ENCODE results near the gene ACTN1. TPM values are rescaled to one million over a fixed set of nuclear protein-coding genes. Genes with fewer than 3 reads are reported as not detected.
A peak's percentile ranks its signal among the peaks of the same experiment; 100 is the strongest.

Gene ACTN1
- total and polyA plus RNA-seq, 5 experiments from 2014 or later, result 144 to 436 (median 333) TPM

GRCh38 chr14:68879841-68880575 is 99.1 kb downstream of the ACTN1 start:
- peak overlapping the region in 1 of 10 donors; percentile 36 for H3K4me3 Mint-ChIP-seq

GRCh38 chr14:68879321-68879781 is 99.8 kb downstream of the ACTN1 start:
- ATAC-seq (no peak), DNase-seq (no peak)
- Mint-ChIP-seq H3K4me3 (no peak overlapping the region), H3K4me1 (peaks cover 0 to 14% (median 4%) of the 10 kb centered on the region in 4 donors), H3K9me3 (no peaks in the 10 kb centered on the region), H3K27ac (no peak overlapping the region), H3K27me3 (no peaks in the 10 kb centered on the region), H3K36me3 (peaks cover 4 to 96% (median 53%) of the 10 kb centered on the region in 3 donors)
- POLR2A ChIA-PET, result no interaction called here

More at GRCh38 chr14:68879841-68880575, 99.1 kb downstream of the ACTN1 start:
- Mint-ChIP-seq H3K27me3 (no peaks in the 10 kb centered on the region), H3K36me3 (peaks cover 4 to 96% (median 48%) of the 10 kb centered on the region in 3 donors), H3K9me3 (no peaks in the 10 kb centered on the region), H3K4me1 (peaks cover 0 to 14% (median 4%) of the 10 kb centered on the region in 4 donors), H3K27ac (peak overlapping the region in 7 of 10 donors; percentile 24 to 89 (median 53))
- POLR2A ChIA-PET, result no interaction called here
- DNase-seq (no peak), ATAC-seq (no peak)

GRCh38 chr14:68878908-68879307 is 100.2 kb downstream of the ACTN1 start:
- no peak overlapping the region for H3K4me3 Mint-ChIP-seq
- peaks cover 8 to 96% (median 58%) of the 10 kb centered on the region in 3 donors for H3K36me3 Mint-ChIP-seq
- H3K27me3 Mint-ChIP-seq, result no peaks in the 10 kb centered on the region
- no peak for DNase-seq
- POLR2A ChIA-PET, result no interaction called here
- ATAC-seq, result no peak
- H3K27ac Mint-ChIP-seq, result peak overlapping the region in 3 of 10 donors; percentile 78 to 83 (median 78)
- H3K4me1 Mint-ChIP-seq, result peaks cover 0 to 14% (median 4%) of the 10 kb centered on the region in 4 donors
- no peaks in the 10 kb centered on the region for H3K9me3 Mint-ChIP-seq

- Mint-ChIP-seq H3K27ac (peak overlapping the region in 4 of 10 donors; percentile 63 to 84 (median 80)), H3K4me3 (no peak overlapping the region), H3K36me3 (peaks cover 16 to 97% (median 66%) of the 10 kb centered on the region in 3 donors), H3K27me3 (no peaks in the 10 kb centered on the region), H3K4me1 (peaks cover 0 to 14% (median 5%) of the 10 kb centered on the region in 4 donors), H3K9me3 (no peaks in the 10 kb centered on the region)
- POLR2A ChIA-PET, result no interaction called here
- ATAC-seq (no peak), DNase-seq (no peak)
Observed at GRCh38 chr14:68877993-68878575, 101.0 kb downstream of the ACTN1 start.

- peak overlapping the region in 4 of 10 donors; percentile 5 to 53 (median 29) for H3K27ac Mint-ChIP-seq
- no peak for ATAC-seq
- peaks cover 0 to 14% (median 7%) of the 10 kb centered on the region in 4 donors for H3K4me1 Mint-ChIP-seq
- no peaks in the 10 kb centered on the region for H3K9me3 Mint-ChIP-seq
- no peaks in the 10 kb centered on the region for H3K27me3 Mint-ChIP-seq
- no peak for DNase-seq
- POLR2A ChIA-PET, result no interaction called here
- H3K36me3 Mint-ChIP-seq, result peaks cover 25 to 97% (median 73%) of the 10 kb centered on the region in 3 donors
- H3K4me3 Mint-ChIP-seq, result no peak overlapping the region
Observed at GRCh38 chr14:68876976-68877375, 102.1 kb downstream of the ACTN1 start.

GRCh38 chr14:68874746-68875155 is 104.4 kb downstream of the ACTN1 start:
- peaks cover 25 to 90% (median 74%) of the 10 kb centered on the region in 3 donors for H3K36me3 Mint-ChIP-seq
- peaks cover 0 to 8% (median 5%) of the 10 kb centered on the region in 4 donors for H3K4me1 Mint-ChIP-seq
- no peaks in the 10 kb centered on the region for H3K27me3 Mint-ChIP-seq
- POLR2A ChIA-PET, result no interaction called here
- ATAC-seq, result no peak
- H3K4me3 Mint-ChIP-seq, result peak overlapping the region in 1 of 10 donors; percentile 56
- H3K27ac Mint-ChIP-seq, result peak overlapping the region in 2 of 10 donors; percentile 44 to 67
- H3K9me3 Mint-ChIP-seq, result no peaks in the 10 kb centered on the region
- DNase-seq, result no peak

- Mint-ChIP-seq H3K36me3 (peaks cover 22 to 78% (median 71%) of the 10 kb centered on the region in 3 donors), H3K9me3 (no peaks in the 10 kb centered on the region), H3K4me1 (peaks cover 0 to 7% (median 1%) of the 10 kb centered on the region in 4 donors), H3K27ac (peak overlapping the region in 2 of 10 donors; percentile 34 to 73), H3K27me3 (no peaks in the 10 kb centered on the region), H3K4me3 (no peak overlapping the region)
- ATAC-seq (no peak), DNase-seq (no peak)
- POLR2A ChIA-PET, result no interaction called here
Observed at GRCh38 chr14:68873376-68873775, 105.7 kb downstream of the ACTN1 start.

GRCh38 chr14:68871392-68871791 is 107.7 kb downstream of the ACTN1 start:
- Mint-ChIP-seq H3K4me3 (peak overlapping the region in 1 of 10 donors; percentile 36), H3K27ac (peak overlapping the region in 1 of 10 donors; percentile 40), H3K36me3 (peaks cover 21 to 59% (median 56%) of the 10 kb centered on the region in 3 donors), H3K9me3 (peaks cover 0 to 5% (median 0%) of the 10 kb centered on the region in 9 donors), H3K4me1 (peaks cover 0 to 6% (median 0%) of the 10 kb centered on the region in 4 donors), H3K27me3 (no peaks in the 10 kb centered on the region)
- POLR2A ChIA-PET, result no interaction called here
- DNase-seq (no peak), ATAC-seq (no peak)

GRCh38 chr14:68866991-68867533 is 112.0 kb downstream of the ACTN1 start:
- Mint-ChIP-seq H3K9me3 (peaks cover 0 to 20% (median 8%) of the 10 kb centered on the region in 9 donors), H3K27me3 (no peaks in the 10 kb centered on the region), H3K27ac (no peak overlapping the region), H3K4me3 (no peak overlapping the region), H3K36me3 (peaks cover 12 to 23% (median 20%) of the 10 kb centered on the region in 3 donors), H3K4me1 (peaks cover 0 to 3% (median 0%) of the 10 kb centered on the region in 4 donors)
- no peak for ATAC-seq
- POLR2A ChIA-PET, result no interaction called here
- DNase-seq, result no peak

- H3K27me3 Mint-ChIP-seq, result no peaks in the 10 kb centered on the region
- H3K4me3 Mint-ChIP-seq, result no peak overlapping the region
- H3K36me3 Mint-ChIP-seq, result peaks cover 6 to 10% (median 10%) of the 10 kb centered on the region in 3 donors
- peaks cover 0 to 3% (median 0%) of the 10 kb centered on the region in 4 donors for H3K4me1 Mint-ChIP-seq
- ATAC-seq, result no peak
- POLR2A ChIA-PET, result no interaction called here
- H3K27ac Mint-ChIP-seq, result no peak overlapping the region
- DNase-seq, result no peak
- H3K9me3 Mint-ChIP-seq, result peaks cover 0 to 20% (median 8%) of the 10 kb centered on the region in 9 donors
Observed at GRCh38 chr14:68865542-68865941, 113.6 kb downstream of the ACTN1 start.

GRCh38 chr14:68864361-68864750 is 114.7 kb downstream of the ACTN1 start:
- DNase-seq (no peak), ATAC-seq (no peak)
- POLR2A ChIA-PET, result no interaction called here
- peak overlapping the region in 2 of 10 donors; percentile 14 to 51 for H3K27ac Mint-ChIP-seq
- H3K4me1 Mint-ChIP-seq, result peaks cover 0 to 3% (median 0%) of the 10 kb centered on the region in 4 donors
- H3K27me3 Mint-ChIP-seq, result no peaks in the 10 kb centered on the region
- H3K4me3 Mint-ChIP-seq, result peak overlapping the region in 1 of 10 donors; percentile 3
- peaks cover 5 to 10% (median 8%) of the 10 kb centered on the region in 3 donors for H3K36me3 Mint-ChIP-seq
- peaks cover 0 to 20% (median 8%) of the 10 kb centered on the region in 9 donors for H3K9me3 Mint-ChIP-seq

GRCh38 chr14:68863610-68864360 is 115.3 kb downstream of the ACTN1 start:
- Mint-ChIP-seq H3K27me3 (no peaks in the 10 kb centered on the region), H3K4me1 (peaks cover 0 to 3% (median 0%) of the 10 kb centered on the region in 4 donors), H3K9me3 (peaks cover 0 to 20% (median 8%) of the 10 kb centered on the region in 9 donors), H3K36me3 (peaks cover 5 to 10% (median 8%) of the 10 kb centered on the region in 3 donors), H3K4me3 (no peak overlapping the region), H3K27ac (peak overlapping the region in 2 of 10 donors; percentile 14 to 51)
- ATAC-seq (no peak), DNase-seq (no peak)
- POLR2A ChIA-PET, result no interaction called here
